AG20443 (cell line): ENCODE data around the gene MALRD1.
A peak's percentile ranks its signal among the peaks of the same experiment; 100 is the strongest.

Experiments
- DNase-seq: peaks from one replicate; pipeline ENCODE4 v3.0.0; 2012; ENCODE audit warnings: low spot score, mixed read lengths

The MALRD1 gene

DNA sequence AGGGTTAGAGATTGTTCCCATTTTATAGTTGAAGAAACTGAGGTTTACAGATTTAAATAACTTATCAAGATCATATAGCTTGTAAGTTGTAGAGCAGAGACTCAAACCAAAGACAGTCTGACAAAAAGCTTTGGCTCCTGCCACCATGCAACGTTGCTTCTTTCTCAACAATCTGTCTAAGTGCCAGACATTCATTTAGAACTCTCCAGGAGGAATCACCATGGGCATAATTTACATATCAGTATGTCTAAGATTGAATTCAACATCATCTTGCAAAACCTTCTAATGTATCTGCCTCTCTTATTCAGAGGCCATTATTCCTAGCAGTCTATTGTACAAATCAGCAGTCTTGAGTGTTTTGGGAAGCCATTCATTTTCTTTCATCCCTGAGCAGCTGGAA lies 604.1 kb downstream of the MALRD1 start:
- no peak for DNase-seq

DNA sequence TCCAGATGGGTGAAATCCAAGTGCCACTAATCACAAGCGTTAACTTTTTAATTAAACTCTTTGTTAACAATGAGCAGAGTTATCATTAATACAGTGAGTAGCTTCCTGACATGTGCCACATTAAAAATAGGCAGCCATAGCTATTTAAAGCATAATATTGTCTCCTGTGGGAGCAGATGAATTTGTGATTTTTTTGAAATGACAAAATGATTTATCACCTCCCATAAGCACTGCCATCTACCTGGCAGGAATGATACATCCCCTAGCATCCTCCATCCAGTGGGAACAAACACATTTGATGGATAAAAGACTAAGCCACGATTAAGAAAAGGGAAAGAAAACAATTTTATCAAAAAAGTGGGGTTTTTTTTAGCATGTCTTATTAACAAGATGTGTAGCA lies 605.3 kb downstream of the MALRD1 start:
- DNase-seq = no peak

DNA sequence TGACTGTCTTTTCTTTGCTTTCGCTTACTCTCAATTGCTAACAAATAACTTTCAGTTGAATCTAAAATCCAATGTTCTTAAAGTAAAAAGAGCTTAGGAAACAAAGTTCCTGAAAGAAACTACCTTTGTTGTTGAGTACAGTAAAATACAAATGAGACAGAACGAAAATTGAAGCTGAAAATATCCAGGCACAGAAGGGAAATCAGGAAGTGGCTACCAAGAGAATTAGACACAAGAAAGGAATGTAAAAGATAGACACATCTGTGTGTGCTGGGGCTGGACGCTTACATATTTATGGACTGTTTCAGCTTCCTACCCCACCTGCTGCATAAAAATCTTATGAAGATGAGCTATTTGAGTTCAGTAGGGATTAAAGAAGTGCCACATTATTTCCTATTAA lies 606.0 kb downstream of the MALRD1 start:
- DNase-seq = peak; percentile 53

DNA sequence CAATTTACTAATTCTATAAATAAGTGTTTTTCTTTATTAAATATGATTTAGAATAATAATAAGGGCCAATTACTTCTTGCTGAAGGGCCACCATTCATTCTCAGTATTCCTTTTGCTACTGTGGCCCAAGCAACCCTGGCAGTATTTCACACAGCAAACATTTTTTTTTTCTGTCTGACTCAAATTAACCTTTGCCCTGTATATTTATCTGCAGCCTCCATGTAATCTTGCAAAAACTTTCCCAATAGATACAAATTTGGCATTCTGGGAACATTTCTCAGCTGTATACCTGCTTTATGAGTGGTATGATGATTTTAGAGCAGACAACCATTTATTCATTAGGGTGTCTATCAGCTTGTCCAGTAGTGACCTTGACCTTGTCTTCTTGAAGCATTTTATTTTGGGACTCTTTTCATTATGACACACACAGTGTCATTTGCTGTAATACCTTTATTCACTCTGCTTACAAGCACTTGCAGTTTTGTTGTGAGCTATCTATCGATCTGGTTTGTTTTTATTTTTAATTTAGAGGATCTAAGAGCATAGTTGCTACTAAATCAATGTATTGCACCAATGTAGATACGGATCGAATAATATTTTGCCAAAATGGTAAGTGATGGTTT lies 607.9 kb downstream of the MALRD1 start:
- no peak for DNase-seq

DNA sequence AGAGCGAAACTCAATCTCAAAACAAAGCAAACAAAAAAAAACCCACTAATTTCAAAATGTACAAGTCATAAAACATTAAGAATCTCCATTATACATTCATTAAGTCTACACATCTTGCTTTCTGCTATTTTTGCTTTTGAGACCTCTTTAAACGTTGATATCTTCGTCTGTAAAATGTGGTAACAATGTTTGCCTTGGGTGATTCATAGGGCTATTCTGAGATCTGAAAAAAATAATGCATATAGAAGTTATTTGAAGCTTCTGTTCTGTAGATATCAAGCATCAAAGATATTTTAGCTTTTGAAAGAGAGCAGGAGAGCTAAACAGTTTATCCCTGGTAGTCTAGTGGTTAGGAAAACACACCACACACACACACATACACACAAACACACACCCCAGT lies 609.5 kb downstream of the MALRD1 start:
- DNase-seq = no peak

DNA sequence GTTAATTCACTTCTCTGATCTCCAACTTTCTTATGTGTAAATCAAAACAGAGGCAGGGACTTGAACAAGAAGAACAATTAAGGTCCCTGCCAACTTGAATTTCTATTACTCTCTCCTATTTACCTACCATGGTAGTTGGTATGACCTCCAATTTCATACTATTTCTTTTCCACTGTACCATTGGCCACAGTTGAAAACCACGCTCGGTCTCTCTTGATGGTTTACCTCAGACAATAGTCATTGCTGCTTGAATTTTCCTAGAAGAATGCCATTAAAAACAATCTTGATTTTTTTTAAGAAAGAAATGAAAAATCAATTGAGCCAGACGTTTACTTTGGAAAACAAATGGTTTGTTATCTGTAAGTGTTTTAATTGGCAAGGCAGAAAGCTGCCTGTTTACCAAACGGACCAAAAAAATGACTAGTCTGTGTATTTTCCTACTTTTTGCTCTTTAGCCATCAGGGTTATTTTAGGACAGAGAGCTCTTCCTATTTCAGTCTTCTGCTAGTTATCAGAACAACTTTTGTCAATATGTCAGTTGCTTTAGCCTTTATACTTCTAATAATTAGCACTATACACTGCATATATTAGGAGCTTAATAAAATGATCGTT lies 610.1 kb downstream of the MALRD1 start:
- DNase-seq = no peak

DNA sequence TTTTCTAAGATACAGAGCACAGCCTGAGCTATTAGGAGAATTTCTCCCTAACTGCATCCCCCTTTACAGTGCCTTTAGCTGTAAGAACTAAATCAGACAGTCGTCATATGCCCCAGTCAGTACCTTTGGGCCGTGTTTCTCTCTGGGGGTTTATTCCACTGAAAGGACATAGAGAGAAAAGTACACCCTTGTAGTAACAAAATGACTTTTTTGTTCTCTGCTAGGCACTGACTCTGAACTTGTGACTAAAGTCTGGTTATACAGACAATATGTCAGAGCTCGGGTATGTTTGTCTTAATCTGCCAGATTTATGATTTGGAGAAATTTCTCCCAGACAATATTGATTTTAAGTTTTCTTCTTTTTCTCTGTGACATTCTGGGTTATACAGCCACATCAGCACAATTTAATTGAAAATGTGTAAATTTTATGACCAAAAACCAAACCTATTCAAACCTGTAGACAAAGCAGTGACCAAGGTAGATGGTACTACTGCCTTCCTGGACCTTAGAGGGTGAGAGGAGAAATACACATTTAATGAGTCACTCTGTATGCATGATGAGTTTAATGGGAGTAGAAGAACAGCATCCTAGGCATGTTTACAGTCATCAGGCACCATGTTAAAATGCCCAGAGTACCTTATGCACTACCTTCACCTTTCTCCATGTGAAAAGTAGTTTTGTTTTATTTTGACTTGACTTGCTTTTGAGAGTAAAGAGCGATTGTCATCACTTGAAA lies 611.5 kb downstream of the MALRD1 start:
- DNase-seq = no peak

DNA sequence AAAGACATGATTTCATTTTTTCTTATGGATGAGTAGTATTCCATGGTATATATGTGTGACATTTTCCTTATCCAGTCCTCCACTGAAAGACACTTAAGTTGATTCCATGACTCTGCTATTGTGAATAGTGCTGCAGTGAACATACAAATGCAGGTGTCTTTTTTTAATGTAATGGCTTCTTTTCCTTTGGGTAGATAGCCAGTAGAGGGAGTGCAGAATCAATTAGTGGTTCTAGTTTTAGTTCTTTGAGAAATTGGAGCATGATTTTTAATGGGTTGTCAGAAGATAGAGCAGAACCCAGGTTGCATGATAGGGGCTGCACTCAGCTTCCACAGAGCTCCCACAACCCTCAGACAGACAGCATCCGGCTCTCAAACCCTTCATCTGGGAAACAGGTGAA lies 614.7 kb downstream of the MALRD1 start:
- no peak for DNase-seq

DNA sequence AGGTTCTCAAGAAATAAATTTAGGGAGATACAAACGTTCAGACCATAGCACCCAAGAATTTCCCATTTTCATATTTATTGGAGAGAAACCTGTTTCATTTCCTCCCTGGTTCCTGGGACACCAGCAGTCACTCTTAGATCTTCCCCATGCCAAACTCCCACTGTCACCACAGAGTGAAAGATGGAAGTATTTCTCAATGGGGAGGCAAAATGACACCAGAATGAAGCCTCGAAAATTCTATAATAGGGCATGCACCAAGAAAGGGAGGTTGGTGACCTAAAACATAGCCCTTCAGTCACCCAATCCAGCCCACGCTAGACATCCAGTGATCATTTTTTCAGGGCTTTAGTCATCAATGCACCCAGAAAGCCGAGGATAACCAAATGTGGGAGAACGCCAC lies 619.5 kb downstream of the MALRD1 start:
- no peak for DNase-seq

DNA sequence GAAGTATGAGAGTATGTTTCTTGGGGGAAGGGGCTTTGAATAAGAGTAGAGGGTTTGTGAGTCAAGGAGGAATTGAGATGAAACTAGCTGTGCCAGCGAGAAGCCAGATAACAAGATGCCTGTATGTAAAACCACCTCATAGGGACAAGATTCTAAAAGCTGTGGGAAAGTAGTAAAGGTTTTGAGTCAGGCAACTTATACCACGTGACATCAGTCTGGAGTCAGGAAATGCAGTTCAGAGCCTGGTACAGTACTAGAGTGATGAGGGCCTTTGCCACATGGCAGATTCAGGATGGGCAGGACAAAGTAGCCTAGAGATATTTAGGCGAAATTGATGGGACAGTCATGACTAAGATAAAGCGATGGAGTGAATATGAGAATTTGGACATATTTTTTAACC lies 627.5 kb downstream of the MALRD1 start:
- no peak for DNase-seq

DNA sequence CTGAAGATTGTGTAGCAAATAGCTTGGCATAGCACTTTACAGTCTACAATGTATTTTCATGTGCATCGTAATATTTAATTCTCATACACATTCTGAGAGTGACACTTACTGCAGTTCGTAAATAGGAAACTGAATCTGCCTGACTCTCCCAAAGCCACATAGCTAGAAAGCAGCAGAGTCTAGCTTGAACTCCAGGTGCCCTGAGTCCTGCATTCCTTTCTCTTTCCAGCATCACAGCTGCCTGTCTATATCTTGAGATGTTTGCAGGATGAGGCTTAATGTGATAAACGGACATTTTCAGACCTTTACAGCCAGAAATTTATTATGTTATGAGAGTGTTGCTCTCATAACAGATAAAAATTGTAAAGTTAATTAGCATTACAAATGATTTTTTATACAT lies 634.8 kb downstream of the MALRD1 start:
- DNase-seq = no peak

DNA sequence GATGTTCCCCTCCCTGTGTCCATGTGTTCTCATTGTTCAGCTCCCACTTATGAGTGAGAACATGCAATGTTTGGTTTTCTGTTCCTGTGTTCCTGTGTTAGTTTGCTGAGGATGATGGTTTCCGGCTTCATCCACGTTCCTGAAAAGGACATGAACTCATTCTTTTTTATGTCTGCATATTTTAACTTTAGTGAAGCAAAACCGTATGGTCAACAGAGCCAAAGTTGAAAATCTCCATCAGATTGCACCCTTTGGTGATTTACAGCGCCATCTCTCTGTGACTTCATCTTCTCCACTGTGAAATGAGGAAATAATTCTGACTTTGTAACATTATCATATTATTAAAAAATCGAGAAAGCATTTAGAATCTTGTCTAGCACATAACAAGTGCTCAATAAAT lies 635.4 kb downstream of the MALRD1 start:
- no peak for DNase-seq

DNA sequence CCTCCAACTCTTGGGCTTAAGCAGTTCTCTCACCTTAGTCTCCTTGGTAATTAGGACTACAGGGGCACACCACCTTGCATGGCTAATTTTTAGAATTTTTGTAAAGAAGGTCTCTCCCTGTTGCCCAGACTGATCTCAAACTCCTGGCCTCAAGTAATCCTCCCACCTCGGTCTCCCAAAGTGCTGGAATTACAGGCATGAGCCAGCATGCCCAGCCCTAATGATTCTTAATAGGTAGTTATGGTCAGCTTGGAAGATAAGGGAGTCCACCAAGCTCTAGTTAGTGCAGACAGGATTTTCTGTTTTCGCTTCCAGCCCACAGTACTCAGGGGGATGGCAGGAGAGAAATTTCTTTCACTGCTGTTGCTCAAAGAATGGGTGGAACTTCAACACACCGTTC lies 639.7 kb downstream of the MALRD1 start:
- no peak for DNase-seq

DNA sequence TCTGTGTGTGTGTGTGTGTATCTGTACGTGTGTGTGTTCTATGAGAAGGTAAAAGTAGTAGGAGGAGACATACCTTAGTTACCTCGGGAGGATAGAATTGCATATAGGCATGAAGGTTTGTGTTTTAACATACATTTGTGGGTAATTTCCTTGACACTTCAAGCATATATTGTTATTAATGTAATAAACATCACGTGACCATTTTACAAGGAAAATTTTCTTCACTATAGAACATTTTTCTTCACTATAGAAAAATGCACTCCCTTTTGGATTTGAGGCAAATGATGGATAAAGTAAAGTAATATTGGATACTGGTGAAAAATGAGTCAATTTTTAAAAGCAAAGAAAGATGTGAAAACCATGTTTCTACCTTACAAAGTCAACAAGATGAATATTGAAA lies 640.6 kb downstream of the MALRD1 start:
- no peak for DNase-seq

DNA sequence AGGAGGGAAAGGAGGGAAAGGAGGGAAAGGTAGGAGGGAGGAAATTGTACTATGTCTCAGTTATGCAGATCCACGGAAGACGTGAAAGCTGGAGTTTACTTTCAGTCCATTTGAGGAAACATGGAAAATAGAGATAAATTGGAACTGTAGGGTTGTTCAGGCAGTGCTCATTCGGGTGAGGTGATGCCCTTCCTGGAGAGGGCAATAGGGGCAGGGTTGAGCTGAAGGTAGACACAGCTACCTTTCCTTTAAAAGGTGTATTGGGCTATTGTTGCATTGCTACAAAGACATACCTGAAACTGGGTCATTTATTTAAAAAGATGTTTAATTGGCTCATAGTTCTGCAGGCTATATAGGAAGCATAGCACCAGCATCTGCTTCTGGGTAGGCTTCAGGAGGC lies 650.7 kb downstream of the MALRD1 start:
- no peak for DNase-seq

DNA sequence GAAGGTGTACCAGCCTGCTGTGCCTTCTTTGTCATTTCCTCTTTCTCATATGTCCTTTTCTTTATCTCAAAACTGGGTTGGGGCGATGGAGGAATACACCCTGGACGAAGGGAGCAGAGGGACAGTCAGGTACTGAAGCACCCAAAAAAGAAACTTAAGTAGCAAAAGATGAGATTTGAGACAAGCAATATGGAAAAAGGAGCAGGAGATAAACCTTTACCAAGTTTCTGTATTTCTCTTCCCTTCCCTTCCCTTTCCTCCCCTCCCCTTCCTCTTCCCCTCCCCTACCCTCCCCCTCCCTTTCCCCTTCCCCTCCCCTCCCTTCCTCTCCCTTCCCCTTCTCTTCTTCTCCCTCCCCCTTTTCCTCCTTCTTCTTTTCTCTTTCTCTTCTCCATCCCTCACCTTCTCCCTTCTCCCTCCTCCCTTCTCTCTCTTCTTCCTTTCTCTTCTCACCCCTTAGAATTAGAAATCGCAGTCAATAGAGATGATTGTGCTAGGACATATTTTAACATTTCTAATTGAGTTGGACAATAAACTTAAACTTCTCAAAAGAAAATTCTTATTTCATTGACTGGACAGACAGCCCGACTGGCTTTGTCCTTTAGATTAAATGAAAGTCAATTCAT lies 652.9 kb downstream of the MALRD1 start:
- no peak for DNase-seq

DNA sequence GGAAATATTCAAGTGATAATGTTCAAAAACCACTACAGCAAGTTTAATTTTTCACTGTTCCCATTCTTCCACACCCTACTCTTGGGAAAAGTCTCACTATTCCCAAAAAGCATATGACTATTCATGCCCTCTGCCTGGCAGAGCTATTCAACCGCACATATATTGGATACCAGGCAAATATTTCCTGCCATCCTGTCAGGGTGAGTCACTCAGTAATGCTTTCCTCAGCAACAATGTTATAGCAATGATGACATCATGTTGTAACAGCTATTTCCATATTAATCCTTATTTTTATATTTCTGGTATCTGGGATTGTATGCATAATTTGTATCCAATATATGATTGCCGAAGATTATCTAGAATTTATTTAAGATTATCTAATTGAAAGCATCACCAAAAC lies 653.6 kb downstream of the MALRD1 start:
- DNase-seq = no peak

DNA sequence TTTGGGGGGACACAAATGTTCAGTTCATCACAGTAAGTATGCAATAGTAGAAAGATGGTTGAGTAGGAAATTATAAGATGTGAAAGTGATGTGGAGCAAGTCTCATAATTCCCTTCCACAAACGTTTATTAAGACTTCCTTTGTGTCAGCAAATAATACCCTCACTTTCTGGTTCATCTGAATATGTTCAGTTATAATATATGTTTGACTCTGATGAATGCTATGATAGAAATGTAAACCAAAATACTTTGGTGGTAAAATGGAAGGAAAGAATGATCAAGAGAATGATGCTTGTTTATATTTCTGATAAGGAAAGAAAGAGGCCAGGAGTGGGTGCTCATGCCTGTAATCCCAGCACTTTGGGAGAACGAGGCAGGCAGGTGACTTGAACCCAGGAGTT lies 655.9 kb downstream of the MALRD1 start:
- no peak for DNase-seq

DNA sequence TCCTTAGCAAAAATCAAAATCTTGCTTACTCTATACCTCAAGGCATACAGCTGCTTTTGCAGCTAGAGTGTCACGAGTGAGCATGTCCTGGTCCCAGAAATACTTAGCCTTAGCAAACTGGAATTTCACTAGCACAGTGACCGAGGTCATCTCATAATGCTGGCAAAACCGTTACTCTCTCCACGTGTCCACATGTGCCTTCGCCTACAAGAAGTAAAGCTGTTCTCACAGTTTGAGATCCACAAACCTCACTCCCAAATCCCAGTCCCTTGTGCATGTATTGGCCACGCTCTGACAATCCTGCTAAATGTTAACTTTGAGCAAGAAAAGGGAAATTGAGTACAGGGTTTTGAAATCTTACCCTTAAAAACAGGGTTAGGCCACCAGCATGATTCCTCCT lies 656.6 kb downstream of the MALRD1 start:
- no peak for DNase-seq

DNA sequence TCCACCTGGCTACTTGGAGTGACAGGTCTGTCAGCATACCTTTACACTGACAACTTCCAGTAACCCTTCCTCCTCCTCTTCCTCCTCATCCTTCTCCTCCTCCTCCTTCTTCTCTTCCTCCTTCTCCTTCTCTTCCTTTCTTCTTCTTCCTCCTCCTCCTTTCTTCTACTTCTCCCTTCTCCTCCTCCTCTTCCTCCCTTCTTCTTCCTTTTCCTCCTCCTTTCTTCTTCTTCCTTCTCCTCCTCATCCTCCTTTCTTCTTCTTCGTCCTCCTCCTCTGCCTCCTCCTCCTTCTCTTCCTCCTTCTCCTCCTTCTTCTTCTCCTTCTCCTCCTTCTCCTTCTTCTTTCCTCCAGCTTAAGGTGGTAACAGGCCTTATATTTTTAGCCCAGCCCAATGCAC lies 658.3 kb downstream of the MALRD1 start:
- no peak for DNase-seq

DNA sequence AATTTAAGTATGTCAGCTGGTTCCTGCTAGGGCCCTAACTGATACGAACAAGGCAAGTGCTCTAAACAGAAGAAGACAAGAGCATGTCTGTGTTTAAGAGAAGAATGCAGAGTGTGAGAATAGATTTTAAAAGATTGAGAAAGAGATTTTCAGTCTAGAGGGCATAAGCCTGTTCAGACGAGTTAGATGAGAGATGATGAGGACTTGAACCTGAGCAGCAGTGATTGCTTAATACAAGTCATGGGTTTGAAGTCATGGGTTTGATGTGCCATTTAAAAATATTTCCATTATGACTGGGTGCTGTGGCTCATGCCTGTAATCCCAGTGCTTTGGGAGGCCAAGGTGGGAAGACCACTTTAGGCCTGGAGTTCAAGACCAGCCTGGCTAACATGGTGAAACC lies 658.8 kb downstream of the MALRD1 start:
- DNase-seq = no peak

DNA sequence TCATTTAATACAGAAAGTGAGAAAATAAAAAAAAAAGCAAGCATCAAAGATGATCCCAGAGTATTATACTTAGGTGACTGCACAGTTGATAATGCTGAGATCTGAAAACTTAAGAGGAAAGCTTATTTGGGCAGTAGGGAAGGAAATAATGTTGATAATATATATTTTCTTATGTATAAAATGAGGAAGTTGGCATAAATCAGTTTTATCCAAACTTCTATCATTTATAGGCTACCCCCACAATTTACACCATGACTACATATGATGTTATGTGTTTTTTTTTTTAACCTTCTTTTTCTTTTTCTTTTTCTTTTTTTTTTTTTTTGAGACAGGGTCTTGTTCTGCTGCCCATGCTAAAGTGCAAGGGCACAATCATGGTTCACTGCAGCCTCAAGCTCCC lies 659.4 kb downstream of the MALRD1 start:
- no peak for DNase-seq

DNA sequence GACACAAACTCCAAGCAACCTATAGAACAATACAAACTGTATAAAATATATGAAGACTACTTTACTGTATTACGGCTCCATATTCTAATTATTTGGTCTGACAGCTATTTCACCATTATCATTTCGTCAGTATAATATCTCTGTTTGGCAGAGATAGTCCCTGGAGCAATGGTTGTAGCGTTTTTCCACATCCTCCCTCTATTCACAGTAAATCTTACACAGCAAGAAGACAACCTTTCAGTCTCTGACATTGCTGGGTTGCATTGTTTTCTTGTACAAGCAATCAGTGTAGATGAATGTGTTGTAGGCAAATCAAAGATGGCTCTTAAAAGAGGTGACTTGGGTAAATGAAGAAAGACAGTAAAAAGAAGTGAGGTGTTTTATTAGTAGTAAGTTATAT lies 662.0 kb downstream of the MALRD1 start:
- DNase-seq = no peak
